ENCODE measurements around the gene CTU1.

The CTU1 gene

GRCh38 chr19:51055866-51056265 is 52.3 kb downstream of the CTU1 start:
- ChIA-PET POLR2A (no interaction called here), CTCF (no interaction called here)
- DNase-seq (ENCODE audit: low read depth, low spot score): no peak
- no peak for TF ChIP-seq CTCF (IDR thresholded peaks at IDR 0.05; ENCODE audit: insufficient read depth, low read length, missing control alignments)
- H3K4me3 ChIP-seq (ENCODE audit: low read depth, low read length): no peak overlapping the region
